Activated CD4-positive, CD25-positive, alpha-beta regulatory T cell (primary cell): ENCODE results near the gene EXOSC9.
A peak's percentile ranks its signal among the peaks of the same experiment; 100 is the strongest.

Source experiments
- DNase-seq, 4 experiments: peaks; one replicate each; lab custom pipeline; 2025; lab: John Stamatoyannopoulos, UW

The EXOSC9 gene

DNA sequence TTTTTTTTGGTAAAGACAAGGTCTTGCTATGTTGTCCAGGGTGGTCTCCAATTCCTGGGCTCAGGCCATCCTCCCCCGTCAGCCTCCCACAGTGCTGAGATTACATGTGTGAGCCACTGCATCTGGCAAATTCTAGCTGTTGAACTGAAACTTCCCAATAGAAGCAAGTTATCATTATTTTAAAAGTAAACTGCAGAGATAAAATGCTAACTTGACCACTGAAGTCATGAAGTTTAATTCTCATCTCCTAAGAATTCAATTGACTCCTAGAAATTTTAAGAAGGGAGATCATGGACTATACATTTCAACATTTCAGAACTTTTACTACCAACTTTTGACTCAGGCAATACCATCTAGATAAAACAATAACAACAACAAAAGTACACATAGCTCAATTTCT lies 11.7 kb upstream of the EXOSC9 start:
- DNase-seq: no peak

DNA sequence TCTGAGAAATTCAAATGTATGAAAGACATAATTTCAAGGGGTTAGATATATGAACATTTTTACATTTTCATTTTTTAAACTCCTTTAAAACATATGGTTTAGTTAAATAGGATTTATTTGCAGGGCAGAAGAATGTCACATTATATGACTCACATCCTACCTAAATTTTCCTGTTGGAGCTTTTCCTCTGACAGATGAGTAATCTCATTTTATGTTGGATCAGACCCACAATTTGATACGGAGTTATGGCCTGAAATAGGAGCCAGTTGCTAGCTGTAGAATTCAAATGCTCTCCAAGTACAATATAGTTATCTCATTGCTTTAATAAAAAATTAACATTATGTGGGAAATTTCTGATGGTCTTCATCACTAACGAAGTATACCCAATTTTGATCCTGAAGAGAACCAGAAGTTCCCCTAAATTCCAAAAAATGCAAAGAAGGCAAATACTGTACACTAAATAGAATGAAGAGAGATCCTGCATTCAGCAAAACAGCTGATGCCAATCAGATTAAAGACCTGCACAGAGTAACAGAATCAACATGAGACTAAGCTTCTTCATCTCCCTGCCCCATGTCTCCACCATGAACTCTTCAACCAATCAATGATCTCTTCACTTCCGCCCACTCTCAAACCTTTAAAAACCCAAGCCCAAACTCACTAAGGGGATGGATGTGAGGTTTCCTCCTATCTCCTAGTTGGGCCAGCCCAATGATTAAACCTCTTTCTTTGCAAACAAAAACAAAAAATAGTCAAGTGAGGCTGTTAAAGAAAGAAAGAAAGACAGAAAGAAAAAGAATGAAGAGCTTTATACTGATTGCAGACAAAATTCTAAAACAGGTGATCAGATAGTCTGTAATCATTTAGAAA lies 10.9 kb upstream of the EXOSC9 start:
- no peak for DNase-seq

DNA sequence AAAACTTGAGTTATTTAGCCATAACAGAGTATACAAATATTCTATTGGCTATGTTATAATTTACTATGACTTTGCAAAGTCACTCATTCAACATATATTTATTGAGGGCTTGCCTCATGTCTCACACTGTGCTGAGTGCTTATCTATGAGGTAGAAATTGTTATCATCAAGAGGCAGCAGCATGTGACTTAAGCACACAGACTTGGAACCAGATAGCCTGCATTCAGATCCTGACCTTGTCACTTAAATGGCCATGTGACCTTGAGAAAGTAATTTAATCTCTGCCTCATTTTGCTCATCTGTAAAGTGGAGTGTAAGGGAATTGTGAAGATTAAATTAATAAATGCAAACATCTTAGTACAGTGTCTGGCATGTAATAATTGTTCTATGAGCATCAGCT lies 10.1 kb upstream of the EXOSC9 start:
- DNase-seq: no peak

DNA sequence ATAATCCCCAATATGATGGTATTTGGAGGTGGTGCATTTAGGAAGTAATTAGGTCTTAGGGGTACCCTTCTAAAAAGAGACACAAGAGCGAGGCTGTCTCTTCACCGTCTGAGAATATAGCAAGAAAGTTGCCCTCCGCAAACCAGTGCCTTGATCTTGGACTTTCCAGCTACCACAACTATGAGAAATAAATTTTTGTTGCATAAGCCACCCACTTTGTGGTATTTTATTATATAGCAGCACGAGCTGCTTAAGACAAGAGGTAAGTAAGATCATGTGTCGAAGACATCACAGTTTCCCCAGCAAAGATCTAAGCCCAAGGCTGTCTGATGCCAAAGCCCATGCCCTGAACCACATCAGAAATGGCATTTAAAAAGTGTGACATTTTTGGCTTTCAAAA lies 9.6 kb upstream of the EXOSC9 start:
- no peak for DNase-seq

DNA sequence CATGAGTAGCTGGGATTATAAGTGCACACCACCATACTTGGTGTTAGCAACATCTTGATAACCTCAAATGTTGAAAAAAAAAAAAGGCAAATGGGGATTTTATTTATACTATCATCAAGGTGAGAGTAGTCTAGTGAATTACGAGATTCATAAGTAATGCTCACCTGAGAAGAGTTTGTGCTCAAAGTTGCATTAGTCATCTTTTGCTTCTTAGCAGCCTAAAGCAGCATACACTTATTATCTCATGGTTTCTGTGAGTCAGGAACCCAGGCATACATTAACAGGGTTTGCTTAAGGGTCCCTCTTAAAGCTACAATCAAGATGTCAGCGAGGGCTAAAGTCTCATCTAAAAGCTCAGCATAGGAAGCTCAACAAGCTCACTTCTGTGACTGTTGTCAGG lies 8.2 kb upstream of the EXOSC9 start:
- no peak for DNase-seq

DNA sequence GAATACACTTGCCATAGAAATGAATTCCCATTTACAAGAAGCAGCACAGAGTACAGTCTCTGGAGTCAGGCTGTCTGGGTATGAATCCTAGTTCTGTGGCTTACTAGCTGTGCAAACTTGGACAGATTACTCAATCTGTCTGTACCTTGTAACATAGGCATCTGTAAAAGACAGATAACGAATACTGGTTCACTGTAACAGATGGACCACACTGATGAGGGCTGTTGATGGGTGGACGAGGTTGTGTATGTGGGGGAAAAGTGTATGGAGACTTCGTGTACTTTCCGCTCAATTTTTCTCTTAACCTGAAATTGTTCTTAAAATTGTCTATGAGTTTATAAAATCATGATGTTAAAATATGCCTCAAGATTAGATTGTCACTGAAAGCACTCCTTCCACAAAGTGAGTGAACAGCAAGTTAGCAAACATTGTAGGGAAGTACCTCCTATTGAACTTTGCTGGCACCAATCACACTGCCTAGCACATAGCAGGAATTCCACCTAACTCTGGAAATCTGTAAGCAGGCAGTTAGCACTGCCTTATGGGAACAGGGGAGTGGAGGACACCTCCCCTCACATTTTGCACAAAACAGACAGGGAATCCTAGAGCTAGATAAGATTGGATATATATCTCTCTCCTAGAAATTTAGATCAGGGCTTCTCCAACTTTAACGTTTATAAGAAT lies 6.5 kb upstream of the EXOSC9 start:
- no peak for DNase-seq

DNA sequence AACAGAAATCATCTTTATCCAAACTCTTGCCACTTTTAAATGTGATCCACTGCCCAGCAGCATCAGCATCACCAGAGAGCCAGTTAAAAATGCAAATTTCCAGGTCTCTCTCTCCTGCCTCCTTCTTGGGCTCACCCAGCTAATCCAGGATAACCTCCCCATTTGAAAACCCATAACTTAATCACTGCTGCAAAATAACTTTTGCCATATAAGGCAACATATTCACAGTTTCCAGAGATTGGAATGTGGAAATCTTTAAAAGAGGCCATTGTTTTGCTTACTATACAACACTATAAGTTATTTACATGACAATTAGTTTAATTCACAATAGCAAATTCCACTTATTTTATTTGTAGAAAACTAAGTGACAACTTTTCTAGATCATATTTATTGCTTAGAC lies 4.8 kb upstream of the EXOSC9 start:
- no peak for DNase-seq

DNA sequence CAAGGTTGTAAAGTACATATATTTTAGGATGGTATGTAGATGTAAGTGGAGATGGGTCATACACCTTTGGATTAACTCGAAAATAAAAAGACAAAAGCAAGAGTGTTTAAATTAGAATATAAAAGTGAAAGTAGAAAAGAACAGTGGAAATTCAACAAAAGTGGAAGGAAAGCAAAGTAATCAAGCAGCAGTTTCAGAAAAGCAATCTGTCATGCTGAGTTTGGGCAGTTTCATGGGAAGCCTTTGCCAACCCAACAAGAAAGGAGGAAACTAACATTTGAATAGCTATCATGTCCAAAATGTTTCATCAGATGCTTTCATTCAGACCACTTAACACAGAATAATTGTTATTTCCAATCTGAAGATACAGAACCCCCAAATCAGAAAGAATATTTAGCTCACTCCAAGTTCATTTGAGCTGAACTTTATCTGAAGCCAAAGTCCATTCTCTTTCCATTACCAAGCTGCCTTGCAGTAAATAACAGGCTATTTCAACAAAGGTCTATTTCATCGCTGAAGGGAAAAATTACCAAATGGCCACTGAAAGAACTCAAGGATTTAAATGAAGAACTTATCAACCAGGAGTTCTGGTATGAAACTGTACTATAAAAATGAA lies 1.8 kb upstream of the EXOSC9 start:
- no peak for DNase-seq

DNA sequence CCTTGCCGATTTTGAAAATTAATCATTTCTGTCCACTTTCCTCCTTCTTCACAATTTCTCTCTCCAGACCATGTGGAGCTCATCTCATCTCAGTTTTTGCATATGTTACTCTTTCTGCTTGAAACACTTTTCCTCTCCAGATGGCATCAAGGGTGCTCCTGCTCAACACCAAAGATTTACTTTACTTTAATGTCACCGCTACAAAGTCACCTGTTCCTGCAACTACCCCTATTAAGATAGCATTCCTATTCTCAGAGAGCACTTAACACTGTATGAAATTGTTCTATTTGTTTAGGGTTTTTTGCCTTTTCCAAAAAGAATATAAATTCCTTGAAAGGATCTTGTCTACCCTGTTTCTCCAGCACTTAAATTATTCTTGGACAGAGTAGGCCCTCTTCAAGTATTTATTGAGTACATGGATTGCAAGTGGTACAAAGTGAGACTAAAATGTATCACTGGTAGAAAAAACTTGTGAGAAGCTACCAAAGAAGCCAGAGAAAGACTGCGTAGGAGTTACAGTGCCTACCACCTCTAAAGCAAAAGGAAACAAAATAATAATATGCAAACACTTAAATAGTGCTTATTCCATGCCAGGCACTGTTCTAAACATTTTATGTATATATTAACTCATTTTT lies 1.1 kb upstream of the EXOSC9 start:
- no peak for DNase-seq

DNA sequence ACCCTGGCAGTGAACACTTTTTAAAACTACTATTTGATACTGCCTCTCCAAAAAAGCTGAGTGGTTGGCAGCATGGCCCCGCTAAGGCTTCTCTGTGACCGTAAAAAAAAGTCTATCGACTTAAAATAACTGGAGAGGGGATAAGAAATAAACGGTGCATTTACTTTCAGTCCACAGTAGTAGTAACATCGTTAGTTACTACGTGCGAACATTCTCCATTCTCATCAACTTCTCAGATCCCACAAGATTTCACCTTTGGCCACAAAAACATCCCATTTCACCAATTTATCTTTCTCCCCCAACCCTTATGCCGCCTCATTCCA lies 524 bp upstream of the EXOSC9 start:
- DNase-seq: no peak

DNA sequence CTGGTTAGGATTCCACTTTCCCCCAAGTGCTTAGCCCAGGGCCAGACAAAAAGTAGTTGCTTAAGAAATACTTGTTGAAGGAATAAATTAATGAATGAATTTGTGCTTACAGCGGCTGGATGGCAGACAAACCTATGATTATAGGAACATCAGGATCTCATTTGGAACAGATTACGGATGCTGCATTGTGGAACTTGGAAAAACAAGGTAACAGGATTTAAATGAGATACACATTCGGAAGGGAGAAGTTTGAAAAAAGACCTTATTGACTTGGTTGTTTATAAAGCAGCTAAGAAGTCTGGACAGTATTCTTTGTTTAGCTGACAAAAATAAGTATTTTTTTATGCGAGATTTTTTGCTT lies 572 bp downstream of the EXOSC9 start:
- no peak for DNase-seq

DNA sequence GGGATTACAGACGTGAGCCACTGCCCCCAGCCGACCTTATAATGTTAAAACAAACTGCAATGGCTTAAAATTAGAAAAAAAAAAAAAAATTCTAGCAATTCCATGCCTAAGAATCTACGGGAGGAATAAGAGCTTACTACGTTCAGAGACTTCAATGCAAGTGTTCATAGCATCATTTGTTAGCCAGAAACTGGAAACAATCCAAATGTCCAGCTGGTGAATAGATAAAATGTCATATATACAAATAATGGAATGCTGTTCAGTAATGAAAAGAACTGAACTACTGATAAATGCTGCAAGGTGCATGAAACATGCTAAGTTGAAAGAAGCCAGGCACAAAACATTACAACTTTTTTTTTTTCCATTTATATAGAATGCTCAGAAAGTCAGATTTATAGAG lies 5.3 kb downstream of the EXOSC9 start:
- no peak for DNase-seq

DNA sequence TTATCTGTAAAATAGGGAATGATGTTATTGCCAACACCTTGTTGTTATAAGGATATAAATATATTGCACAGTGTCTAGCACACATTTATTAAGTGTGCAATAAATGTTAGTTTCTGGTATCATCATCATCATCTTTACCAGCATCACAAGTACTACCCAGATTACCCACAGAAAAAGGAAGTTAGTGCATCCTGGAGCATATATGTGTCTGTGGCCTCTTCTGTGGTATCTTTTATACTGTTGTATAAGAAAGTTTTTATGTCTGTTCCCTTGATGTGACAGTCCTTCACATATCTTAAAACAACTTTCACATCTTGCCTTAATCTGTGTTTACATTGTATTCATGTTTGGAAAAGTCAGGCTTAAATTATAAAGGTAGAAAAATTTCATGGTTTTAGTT lies 10.0 kb downstream of the EXOSC9 start:
- no peak for DNase-seq

DNA sequence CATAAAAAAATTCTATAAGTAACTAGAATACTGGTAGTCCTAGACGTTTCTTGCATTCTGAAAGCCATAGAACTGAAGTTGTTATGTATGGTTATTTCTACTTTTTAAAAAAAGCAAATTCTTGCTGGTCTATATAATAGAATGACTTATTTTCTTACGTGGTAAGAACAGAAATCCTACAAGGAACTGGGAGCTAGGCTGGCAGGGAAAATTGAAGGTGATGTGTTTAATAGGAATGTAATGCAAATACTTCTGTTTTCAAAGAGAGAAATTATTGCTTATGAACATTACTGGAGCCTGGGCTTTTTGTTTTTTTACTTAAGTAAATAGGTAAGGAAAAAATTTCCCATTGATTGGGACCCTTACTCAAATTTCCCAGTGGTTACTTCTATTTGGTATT lies 13.6 kb downstream of the EXOSC9 start:
- DNase-seq: no peak

DNA sequence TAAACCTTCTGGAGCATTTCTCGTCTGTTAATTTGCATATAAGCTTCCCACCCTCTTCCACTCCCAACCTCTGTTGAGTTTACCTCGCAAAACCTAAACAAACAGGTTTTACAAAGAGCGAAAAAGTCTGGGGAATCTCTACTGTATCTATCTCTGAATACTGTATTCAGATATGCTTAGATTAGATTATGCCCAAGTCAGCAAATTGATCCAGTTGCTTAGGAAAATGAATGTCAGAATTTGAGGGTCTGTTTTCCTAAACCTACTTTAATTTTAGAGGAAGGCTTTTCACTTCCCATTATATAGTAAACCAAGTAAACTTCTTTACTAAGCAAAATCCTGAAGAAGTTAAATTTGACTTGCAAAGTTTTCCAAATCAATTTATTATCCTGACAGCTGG lies 15.9 kb downstream of the EXOSC9 start:
- DNase-seq: no peak

DNA sequence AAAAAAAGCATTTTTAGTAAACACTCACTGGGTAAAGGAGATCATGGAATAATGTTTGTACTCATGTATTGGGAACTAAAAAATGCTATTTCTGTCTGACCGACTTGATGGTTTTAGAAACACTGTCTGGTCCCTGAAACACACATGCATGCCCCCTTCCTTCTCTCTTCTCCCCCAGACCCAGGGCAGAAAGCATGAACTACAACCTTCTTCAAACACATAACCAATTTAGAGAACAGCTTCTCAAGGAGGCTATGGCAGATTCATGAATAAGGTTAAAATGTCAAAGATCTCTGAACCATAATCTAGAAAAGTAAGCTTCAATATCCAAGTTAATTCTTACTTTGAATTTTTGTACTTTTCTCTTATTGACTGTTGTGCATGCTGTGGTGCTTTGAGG lies 16.6 kb downstream of the EXOSC9 start:
- no peak for DNase-seq

DNA sequence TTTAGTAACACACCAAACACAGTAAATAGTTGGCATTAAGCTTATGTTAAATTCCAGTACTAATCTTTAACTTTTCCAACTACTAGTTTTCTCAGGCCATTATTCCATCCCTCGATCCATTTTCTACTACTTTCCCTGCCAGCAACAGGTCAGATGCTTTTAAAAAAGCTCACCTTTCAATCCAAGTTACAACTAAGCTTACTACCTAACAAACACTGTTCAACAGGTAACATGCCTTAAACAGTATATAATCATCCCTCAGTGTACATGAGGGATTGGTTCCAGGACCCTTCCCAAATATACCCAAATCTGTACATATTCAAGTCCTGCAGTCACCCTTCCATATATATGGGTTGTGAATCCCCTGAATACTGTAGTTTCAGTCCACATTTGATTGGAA lies 17.1 kb downstream of the EXOSC9 start:
- DNase-seq: no peak

DNA sequence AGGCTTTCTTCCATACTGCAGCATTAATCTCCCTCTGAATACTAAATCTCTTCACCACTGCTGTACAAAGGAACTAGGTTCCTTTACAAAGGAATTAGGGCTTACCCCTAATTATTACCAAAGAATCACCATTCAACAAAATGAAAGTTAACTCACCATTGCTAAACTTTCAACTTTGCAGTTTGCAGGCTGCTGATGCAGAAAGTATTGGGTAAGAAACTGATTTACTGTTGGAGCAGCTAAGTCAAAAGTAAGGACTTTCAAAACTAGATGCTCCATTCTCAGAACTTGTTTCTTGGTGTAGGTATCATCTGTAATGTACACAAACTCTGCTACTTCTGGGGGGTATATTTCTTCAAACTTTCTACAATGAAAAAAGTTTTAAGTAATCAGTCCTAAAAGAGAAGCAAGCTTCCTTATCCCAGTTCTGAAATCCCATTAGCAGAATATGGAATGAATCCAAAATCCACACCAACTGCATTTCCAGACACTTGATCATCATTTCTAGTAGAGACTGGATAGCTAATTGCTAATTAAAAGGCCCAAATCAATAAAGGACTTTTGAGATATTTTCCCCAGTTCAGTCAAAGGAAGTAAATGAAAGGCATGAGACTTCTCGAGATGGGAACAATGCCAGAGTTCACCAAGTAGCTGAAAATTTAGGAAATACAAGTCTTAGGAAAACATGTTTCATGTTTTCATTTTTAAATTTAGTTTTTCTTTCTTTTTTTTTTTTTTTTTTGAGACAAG lies 18.3 kb downstream of the EXOSC9 start:
- DNase-seq: no peak

DNA sequence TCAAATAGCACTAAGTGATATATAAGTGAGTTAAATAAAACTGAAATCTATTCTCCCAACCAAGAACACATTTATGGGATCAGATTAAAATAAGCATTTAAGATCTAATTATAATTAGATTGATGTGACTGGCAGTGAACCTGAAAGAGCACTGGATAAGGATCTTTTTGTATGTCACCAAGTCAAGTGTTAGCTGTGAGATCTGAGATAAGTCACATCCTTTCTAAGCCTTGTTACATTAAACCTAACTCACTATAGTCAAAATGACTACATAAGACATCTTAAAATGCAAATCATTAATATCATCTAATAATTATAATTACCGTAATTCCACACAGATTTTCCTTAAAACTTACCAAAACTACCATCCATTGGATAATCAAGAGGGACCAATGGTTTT lies 20.9 kb downstream of the EXOSC9 start:
- DNase-seq: no peak

DNA sequence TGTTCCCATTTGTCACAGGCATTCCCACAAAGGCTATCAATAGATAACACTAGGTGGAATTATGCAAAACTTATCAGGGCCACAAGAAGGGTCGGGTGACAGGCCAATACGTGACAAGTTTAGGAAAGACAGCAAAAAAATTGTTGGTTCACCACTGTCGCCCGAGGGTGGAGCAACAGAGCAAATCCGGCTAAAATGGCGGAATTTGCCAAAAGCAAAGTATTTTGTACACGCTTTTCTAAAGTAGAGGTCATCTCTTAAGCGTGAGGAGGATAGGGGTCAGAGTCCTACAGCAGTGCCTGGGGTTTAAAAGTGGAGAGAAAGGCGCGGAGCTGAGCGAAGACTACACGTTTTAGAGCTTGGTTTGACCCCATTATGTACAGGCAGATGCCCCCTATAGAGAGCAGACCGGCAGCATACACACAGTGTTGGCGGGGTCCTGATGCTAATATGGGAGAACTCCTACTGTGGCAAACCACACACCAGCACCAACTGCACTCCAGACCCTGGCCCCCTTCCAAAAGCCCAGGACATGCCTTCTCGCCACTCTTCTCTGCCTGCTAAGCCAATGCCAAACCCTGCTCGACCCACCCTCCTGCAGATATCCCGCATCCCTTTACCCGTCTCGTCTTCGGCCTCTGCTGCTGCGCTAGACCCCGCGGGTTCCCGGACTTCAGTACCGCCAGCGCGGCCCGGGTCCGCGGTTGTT lies 21.8 kb downstream of the EXOSC9 start:
- no peak for DNase-seq

DNA sequence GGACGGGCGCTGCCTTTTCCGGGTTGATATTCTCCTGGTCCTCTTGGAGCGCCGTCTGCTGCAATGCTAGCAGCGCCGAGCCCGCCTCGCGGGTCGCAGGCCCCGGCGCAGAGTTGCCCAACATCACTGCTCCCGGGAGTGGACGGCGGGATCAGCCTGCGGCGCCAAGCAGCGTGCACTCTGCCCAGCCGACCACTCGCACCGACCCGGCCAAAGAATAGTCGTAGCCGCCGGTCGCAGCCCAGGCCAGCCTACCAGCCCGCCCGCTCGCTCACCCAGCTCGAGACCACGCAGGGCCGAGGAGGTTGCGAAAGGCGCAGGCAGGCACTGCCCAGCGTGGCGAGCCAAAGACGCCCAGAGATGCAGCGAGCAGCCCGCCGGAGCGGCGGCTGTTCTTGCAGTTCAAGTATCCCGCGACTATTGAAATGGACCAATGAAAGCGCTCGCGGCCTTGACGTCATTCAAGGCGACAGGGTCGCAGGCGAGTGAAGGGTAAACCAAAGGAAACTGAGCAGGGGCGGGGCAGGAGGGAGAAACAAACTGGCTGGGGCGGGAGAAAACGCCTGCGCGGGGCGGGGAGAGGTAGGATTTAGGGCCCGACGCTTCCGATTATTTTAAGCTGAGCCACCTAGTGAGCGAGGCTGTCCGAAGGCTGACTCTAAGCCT lies 22.5 kb downstream of the EXOSC9 start, which contains the start of gene CCNA2:
CCNA2 (minus strand) TSS at position 379 of the 666 bp plus-strand sequence; CDS start at position 124, 255 bp downstream.
- peak; percentile 85 to 94 (median 85) for DNase-seq
